Activated T-helper 1 cell treated with anti-CD3 and anti-CD28 coated beads, Interleukin-12 subunit alpha, Interleukin-12 subunit beta, Interleukin-2, Interleukin-4 antibody, amounts not matched to agents 30 ng/mL and 10 ng/mL and 1 ng/mL, durations not matched to agents 14 hours and 24 hours and 36 hours (primary cell): ENCODE results near the gene ZC4H2. TPM values are rescaled to one million over a fixed set of nuclear protein-coding genes. Genes with fewer than 3 reads are reported as not detected.
"Not testable (repeated sequence)": the region's sequence is repeated elsewhere in the genome, so short reads cannot be mapped to it uniquely, and the experiment has no call there.

Source experiments
- DNase-seq: peaks from one replicate; pipeline ENCODE4 v3.0.0; 2021; ENCODE audit warnings: low spot score
- H3K27ac Mint-ChIP-seq: one replicate; pipeline ENCODE4 v1.8.0; 2021; ENCODE audit warnings: mild to moderate bottlenecking, mixed read lengths
- H3K27me3 Mint-ChIP-seq: one replicate; pipeline ENCODE4 v1.8.0; 2022; ENCODE audit warnings: mild to moderate bottlenecking, moderate library complexity, mixed read lengths; ENCODE audit not compliant: insufficient read depth
- H3K36me3 Mint-ChIP-seq: one replicate; pipeline ENCODE4 v1.8.0; 2021; ENCODE audit warnings: low read depth, mixed read lengths
- H3K4me1 Mint-ChIP-seq: one replicate; pipeline ENCODE4 v1.8.0; 2021; ENCODE audit warnings: low read depth, mixed read lengths
- H3K4me3 Mint-ChIP-seq: one replicate; pipeline ENCODE4 v1.8.0; 2021; ENCODE audit warnings: mild to moderate bottlenecking, moderate library complexity, mixed read lengths
- H3K9me3 Mint-ChIP-seq: one replicate; pipeline ENCODE4 v1.8.0; 2021; ENCODE audit warnings: mixed read lengths
- intact Hi-C: fragments of 100-400 bp; cut with micrococcal nuclease; formaldehyde crosslinking; loops from one replicate; pipeline ENCODE4 v1.15.1; 2024
- total RNA-seq: library from RNA; stranded (reverse); gene quantifications from 2 replicates; pipeline ENCODE4 v1.2.3, GENCODE V29; 2022

Gene ZC4H2
- total RNA-seq, 1 donor from 2014 or later, result 11.6 TPM

DNA sequence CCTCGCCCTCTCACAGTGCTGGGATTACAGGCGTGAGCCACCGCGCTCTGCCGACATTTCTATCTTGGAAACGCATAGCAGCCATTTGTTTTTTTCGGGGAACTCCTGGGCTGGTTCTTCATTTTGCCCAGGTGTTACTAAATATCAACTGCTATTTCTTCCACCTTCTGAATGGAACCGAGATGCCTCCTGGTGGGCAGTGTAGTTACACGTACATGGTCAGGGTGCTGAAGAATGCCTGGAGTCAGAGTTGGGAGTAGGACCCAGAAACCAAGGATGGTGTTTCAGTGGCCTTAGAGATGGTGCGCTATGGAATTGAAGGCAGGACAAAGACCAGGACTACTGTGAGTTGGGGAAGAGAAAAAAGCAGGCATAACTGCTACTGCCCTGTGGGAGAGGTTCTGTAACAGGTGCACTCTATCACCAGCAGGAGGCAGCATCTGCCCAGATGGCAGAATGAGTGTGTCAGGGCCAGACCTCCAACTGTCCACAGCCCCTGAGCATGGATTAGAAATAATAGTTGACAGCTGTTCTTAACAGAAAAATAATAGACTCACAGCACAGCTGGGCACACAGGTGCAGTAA is 81.7 kb downstream of the ZC4H2 start:
- Mint-ChIP-seq H3K4me3 (no peak overlapping the region), H3K9me3 (peaks cover 7% of the 10 kb centered on the region), H3K36me3 (peaks cover 7% of the 10 kb centered on the region), H3K27ac (peak overlapping the region; percentile 71), H3K4me1 (peaks cover 5% of the 10 kb centered on the region), H3K27me3 (no peaks in the 10 kb centered on the region)
- DNase-seq, result no peak
- intact Hi-C loops, result loop anchor here (1.0 to 10.0 kb wide), 2 partner anchors 634 to 1840 kb away; no protein-coding TSS in a partner anchor

DNA sequence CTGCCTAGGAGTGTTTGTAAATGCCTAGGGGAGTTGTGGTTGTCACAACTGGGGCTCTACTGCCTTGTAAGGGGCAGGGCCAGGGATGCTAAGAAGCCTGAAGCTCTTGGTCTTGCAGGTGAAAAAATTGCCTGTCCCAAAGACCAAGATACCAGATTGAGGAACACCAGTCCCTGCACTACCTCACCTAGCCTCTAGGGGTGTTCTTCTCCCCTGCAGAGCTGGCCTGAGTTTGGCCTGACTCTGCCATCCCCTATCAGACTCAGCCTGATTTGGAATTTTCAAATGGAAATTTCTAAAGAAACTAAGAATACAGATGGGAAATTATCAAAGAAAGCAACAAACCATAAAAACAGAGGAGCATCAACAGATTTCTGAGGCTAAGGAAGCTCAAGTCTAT is 90.4 kb downstream of the ZC4H2 start:
- peaks cover 6% of the 10 kb centered on the region for H3K36me3 Mint-ChIP-seq
- intact Hi-C loops, result no loop called here
- H3K9me3 Mint-ChIP-seq, result peaks cover 21% of the 10 kb centered on the region
- H3K27me3 Mint-ChIP-seq, result no peaks in the 10 kb centered on the region
- no peak overlapping the region for H3K4me3 Mint-ChIP-seq
- H3K27ac Mint-ChIP-seq, result no peak overlapping the region
- DNase-seq, result no peak
- H3K4me1 Mint-ChIP-seq, result no peaks in the 10 kb centered on the region

DNA sequence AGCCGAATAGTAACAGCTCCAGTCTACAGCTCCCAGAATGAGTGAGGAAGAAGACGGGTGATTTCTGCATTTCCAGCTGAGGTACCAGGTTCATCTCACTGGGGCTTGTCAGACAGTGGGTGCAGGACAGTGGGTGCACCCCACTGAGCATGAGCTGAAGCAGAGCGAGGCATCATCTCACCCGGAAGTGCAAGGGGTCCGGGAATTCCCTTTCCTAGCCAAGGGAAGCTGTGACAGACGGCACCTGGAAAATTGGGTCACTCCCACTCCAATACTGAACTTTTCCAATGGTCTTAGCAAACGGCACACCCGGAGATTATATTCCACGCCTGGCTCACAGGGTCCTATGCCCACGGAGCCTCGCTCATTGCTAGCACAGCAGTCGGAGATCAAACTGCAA is 97.5 kb downstream of the ZC4H2 start:
- H3K4me3 Mint-ChIP-seq, H3K27ac Mint-ChIP-seq, H3K36me3 Mint-ChIP-seq, H3K27me3 Mint-ChIP-seq, DNase-seq, H3K4me1 Mint-ChIP-seq, intact Hi-C loops: not testable (repeated sequence)
- peaks cover 34% of the 10 kb centered on the region for H3K9me3 Mint-ChIP-seq

DNA sequence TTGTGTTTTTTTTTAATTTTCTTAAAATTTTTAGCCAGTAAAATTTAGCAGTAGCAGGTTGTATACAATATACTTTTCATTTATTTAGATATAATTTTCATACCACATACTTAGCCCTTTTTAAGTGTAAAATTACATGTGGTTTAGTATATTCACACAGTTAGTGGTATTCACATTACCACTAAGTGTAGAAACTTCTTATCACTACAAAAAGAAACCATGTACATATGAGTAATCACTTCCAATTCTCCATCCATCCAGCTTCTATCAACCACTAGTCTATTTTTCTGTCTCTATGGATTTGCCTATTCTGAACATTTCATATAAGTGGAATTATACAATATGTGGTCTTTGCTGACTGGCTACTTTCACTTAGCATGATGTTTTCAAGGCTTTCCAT is 109.0 kb downstream of the ZC4H2 start:
- H3K9me3 Mint-ChIP-seq, result peaks cover 44% of the 10 kb centered on the region
- H3K4me3 Mint-ChIP-seq, result no peak overlapping the region
- no peaks in the 10 kb centered on the region for H3K27me3 Mint-ChIP-seq
- peaks cover 18% of the 10 kb centered on the region for H3K36me3 Mint-ChIP-seq
- intact Hi-C loops, result no loop called here
- no peak overlapping the region for H3K27ac Mint-ChIP-seq
- no peak for DNase-seq
- H3K4me1 Mint-ChIP-seq, result peaks cover 24% of the 10 kb centered on the region

Other genes starting within 250 kb of the ZC4H2 start
- 0.32 and 0.80 TPM in 2 replicates for gene ZC3H12B, start 58.4 kb upstream of the ZC4H2 start, total RNA-seq